ENCODE data around the gene KRT14. TPM values are rescaled to one million over a fixed set of nuclear protein-coding genes. Genes with fewer than 3 reads are reported as not detected.

KRT14 gene
- polyA plus RNA-seq, 1 experiment, result 0.11 TPM

DNA sequence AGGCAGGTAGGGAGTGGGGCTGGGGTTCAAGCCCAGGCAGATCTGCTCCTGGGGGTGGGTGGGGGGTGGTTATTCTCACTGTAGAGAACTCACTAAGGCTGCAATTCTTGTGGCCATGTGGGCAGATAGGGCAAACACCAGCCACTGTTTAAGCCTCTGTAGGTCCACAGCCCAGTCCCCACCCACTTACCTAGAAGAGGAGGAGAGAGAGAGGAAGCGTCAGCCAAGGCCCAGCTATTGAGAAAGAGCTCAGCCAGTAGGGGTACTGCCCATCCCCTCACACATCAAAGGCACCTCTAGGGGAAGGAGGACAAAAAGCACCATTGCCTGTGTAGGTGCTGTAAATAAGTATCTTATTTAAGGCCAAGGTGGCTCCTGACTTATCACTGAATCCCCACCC lies 13.0 kb upstream of the KRT14 start:
- TF ChIP-seq, protein P1, sequence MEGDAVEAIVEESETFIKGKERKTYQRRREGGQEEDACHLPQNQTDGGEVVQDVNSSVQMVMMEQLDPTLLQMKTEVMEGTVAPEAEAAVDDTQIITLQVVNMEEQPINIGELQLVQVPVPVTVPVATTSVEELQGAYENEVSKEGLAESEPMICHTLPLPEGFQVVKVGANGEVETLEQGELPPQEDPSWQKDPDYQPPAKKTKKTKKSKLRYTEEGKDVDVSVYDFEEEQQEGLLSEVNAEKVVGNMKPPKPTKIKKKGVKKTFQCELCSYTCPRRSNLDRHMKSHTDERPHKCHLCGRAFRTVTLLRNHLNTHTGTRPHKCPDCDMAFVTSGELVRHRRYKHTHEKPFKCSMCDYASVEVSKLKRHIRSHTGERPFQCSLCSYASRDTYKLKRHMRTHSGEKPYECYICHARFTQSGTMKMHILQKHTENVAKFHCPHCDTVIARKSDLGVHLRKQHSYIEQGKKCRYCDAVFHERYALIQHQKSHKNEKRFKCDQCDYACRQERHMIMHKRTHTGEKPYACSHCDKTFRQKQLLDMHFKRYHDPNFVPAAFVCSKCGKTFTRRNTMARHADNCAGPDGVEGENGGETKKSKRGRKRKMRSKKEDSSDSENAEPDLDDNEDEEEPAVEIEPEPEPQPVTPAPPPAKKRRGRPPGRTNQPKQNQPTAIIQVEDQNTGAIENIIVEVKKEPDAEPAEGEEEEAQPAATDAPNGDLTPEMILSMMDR (IDR thresholded peaks at IDR 0.05; ENCODE audit: insufficient read depth, low read depth, low read length), result no peak
- Histone ChIP-seq H3K36me3 (ENCODE audit: control insufficient read depth, insufficient read depth, low read length) (no peaks in the 10 kb centered on the region), H3K4me3 (ENCODE audit: low read depth, low read length) (no peak overlapping the region), H3K27me3 (ENCODE audit: control insufficient read depth, insufficient read depth, low read length) (peaks cover 10% of the 10 kb centered on the region)
- ChIA-PET CTCF (interaction anchor here (1.6 to 3.6 kb wide), 2 partner anchors 48 to 51 kb away, joined by 4 to 14 read pairs; no protein-coding TSS in a partner anchor), POLR2A (no interaction called here)
- no peak for DNase-seq (ENCODE audit: low read depth)

DNA sequence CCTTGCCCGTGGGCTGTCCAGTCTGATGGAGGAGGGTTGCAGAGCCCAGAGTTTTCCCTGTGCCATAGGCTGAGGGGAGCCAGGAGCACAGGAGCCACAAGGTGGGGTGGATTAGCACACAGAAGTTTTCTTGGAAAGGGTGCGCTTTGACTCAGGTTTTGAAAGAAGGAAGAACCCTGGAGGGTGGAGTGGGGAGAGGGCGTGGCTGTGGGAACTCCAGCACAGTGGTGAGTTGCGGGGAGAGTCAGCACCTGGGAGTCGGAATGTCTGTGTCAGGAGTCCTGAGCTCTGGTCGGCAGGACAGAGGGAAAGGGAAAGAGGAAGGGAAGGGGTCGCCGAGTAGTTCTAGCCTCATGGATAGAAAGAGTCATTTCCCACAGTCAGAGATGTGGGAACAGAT lies 8.9 kb upstream of the KRT14 start:
- TF ChIP-seq, protein P1 (IDR thresholded peaks at IDR 0.05; ENCODE audit: insufficient read depth, low read depth, low read length), result no peak
- Histone ChIP-seq H3K27me3 (ENCODE audit: control insufficient read depth, insufficient read depth, low read length) (peaks cover 18% of the 10 kb centered on the region), H3K36me3 (ENCODE audit: control insufficient read depth, insufficient read depth, low read length) (no peaks in the 10 kb centered on the region), H3K4me3 (ENCODE audit: low read depth, low read length) (no peak overlapping the region)
- ChIA-PET CTCF (interaction anchor here (1.0 to 1.7 kb wide), 2 partner anchors 46 to 53 kb away, joined by 4 read pairs; no protein-coding TSS in a partner anchor), POLR2A (no interaction called here)
- no peak for DNase-seq (ENCODE audit: low read depth)

DNA sequence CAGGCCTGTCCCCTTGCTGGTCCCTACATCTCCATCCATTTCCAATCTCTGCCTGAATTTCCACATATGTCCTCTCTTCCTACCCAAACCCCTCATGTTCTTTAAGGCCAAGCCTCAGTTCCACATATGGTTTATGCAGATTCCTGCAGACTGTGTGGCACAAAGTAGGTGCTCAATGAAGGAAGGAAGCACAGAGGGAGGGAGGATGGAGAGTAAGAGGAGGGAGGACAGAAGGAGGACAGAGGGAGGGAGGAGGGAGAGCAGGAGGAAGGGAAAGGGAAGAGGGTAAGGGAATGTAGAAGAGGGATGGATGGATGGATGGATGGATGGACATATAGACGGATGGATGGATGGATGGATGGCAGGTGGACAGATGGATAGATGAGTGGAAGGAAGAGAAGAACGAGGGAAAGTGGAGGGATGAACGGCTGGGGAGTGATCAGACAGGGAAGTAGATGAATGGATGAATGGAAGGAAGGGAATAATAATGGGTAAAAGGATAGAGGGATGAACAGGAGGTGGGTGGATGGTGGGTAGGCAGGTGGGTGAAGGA lies 7.7 kb upstream of the KRT14 start:
- DNase-seq (ENCODE audit: low read depth), result no peak
- TF ChIP-seq, protein P1 (IDR thresholded peaks at IDR 0.05; ENCODE audit: insufficient read depth, low read depth, low read length), result no peak
- no peak overlapping the region for H3K4me3 ChIP-seq (ENCODE audit: low read depth, low read length)
- ChIA-PET POLR2A (interaction anchor here (0.6 kb wide), 1 partner anchor 1146 kb away, joined by 3 read pairs; no protein-coding TSS in a partner anchor), CTCF (interaction anchor here (1.0 to 1.4 kb wide), 4 partner anchors 15 to 68 kb away, joined by 3 to 4 read pairs (median 3); no protein-coding TSS in a partner anchor)
- H3K36me3 ChIP-seq (ENCODE audit: control insufficient read depth, insufficient read depth, low read length), result no peaks in the 10 kb centered on the region
- peaks cover 21% of the 10 kb centered on the region for H3K27me3 ChIP-seq (ENCODE audit: control insufficient read depth, insufficient read depth, low read length)

DNA sequence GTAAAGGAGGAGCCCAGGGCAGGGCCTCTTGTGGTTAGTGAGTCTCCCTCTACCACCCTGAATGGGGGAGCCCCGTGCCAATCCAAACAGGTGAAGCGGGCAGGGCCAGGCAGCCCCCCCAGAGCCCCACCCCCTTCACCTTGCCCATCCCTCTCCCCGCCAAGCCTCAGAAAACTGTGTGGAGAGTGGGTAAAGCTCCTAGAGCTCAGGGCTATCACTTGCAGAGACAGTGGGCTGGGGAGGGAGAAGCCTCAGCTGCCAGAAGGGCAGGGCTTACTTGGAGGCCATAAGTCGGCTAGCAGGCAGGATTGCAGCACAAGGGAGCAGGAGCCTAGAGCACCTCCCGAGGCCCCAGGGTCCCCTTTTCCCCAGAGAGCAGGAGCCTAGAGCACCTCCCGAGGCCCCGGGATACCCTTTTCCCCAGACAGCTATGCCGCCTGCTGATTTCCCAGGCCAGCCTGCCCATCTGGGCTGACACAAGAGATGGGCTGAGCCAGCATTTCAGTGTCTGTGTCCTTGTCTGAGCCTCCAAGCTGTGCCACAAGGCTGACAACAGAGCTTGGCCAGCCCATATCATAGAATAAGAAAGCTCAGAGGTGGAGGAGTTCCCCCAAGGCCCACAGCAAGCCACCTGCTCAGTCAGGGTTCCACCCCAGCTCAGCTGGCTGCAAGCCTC lies 6.7 kb upstream of the KRT14 start:
- H3K36me3 ChIP-seq (ENCODE audit: control insufficient read depth, insufficient read depth, low read length), result no peaks in the 10 kb centered on the region
- TF ChIP-seq, protein P1 (IDR thresholded peaks at IDR 0.05; ENCODE audit: insufficient read depth, low read depth, low read length), result no peak
- H3K27me3 ChIP-seq (ENCODE audit: control insufficient read depth, insufficient read depth, low read length), result peaks cover 21% of the 10 kb centered on the region
- H3K4me3 ChIP-seq (ENCODE audit: low read depth, low read length), result no peak overlapping the region
- DNase-seq (ENCODE audit: low read depth), result no peak
- CTCF ChIA-PET, result interaction anchor here (1.2 to 1.4 kb wide), 2 partner anchors 14 to 16 kb away, joined by 3 to 4 read pairs; no protein-coding TSS in a partner anchor
- POLR2A ChIA-PET, result no interaction called here

DNA sequence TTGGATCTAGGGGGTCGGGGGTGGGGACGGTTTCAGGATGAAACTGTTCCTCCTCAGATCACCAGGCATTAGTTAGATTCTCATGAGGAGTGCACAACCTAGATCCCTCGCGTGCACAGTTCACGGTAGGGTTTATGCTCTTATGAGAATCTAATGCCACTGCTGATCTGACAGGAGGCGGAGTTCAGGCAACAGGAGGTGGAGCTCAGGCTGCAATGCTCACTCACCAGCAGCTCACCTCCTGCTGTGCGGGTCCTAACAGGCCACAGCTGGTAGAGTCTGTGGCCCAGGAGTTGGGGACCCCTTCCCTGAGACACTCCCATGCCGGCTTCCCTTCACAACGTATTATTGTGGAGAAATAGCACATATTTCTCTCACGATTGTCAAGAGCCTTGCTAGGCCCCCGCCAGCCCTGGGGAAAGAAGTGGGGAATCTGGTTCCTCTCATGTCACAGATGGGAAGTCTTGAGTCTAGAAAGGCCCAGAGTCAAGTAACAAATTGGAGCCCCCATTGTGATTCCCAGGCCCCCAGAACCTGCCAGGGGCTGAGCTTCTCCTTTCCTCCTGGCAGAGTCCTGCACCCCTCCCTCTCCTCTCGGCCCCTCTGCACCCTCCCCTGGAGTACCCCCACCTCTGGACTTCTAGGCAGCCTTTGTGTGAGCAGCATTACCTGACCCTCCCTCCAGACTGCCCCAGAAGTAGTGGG lies 6.1 kb upstream of the KRT14 start:
- no peak for DNase-seq (ENCODE audit: low read depth)
- POLR2A ChIA-PET, result no interaction called here
- Histone ChIP-seq H3K4me3 (ENCODE audit: low read depth, low read length) (no peak overlapping the region), H3K27me3 (ENCODE audit: control insufficient read depth, insufficient read depth, low read length) (peaks cover 21% of the 10 kb centered on the region), H3K36me3 (ENCODE audit: control insufficient read depth, insufficient read depth, low read length) (no peaks in the 10 kb centered on the region)
- TF ChIP-seq, protein P1 (IDR thresholded peaks at IDR 0.05; ENCODE audit: insufficient read depth, low read depth, low read length), result no peak
- CTCF ChIA-PET, result interaction anchor here (1.4 kb wide), 1 partner anchor 14 kb away, joined by 4 read pairs; no protein-coding TSS in a partner anchor
